GM18867 (cell line): ENCODE measurements around the gene MPG.
A peak's percentile ranks its signal among the peaks of the same experiment; 100 is the strongest.

Source experiments
- ATAC-seq: cut with Tn5 transposase; IDR thresholded peaks from one replicate; pipeline ENCODE4 v1.9.1; 2021; ENCODE audit warnings: mild to moderate bottlenecking, moderate library complexity; ENCODE audit not compliant: unreplicated experiment

Gene MPG

DNA sequence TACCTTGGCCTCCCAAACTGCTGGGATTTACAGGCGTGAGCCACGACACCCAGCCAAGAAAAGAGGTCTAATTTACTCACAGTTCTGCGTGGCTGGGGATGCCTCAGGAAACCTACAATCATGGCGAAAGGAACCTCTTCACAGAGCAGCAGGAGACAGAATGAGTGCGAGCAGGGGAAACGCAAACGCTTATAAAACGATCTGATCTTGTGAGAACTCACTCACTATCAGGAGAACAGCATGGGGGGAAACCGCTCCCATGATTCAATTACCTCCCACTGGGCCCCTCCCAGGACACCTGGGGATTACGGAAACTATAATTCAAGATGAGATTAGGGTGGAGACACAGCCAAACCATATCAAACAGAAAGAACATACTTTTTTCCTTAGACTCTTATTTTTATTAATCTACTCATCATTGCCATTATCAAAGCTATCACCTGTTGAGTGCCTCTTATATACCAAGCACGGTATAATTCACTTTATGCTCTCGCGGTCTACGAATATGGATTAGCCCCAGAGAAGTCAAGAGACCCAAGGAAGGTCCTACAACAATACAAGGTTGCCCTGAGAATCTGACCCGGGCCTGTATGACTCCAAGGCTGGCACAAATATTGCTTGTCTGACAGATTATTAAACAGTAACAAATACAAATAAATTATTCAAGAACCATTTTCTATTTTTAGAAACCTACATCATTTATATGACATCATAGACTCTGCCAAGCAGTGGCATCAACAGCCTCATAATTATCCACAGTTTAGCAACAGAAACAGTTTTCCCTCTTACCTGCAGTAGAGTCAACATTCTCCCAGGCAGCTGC is 27.0 kb upstream of the MPG start:
- no peak for ATAC-seq

- ATAC-seq = peak; percentile 89
Observed at GRCh38 chr16:53346-54236, 24.4 kb upstream of the MPG start, which contains the start of the genes POLR3K and SNRNP25. POLR3K (minus strand) TSS chr16:53608; CDS start chr16:53586, 22 bp downstream. SNRNP25 (plus strand) TSS chr16:53828; CDS start chr16:54017, 189 bp downstream.

DNA sequence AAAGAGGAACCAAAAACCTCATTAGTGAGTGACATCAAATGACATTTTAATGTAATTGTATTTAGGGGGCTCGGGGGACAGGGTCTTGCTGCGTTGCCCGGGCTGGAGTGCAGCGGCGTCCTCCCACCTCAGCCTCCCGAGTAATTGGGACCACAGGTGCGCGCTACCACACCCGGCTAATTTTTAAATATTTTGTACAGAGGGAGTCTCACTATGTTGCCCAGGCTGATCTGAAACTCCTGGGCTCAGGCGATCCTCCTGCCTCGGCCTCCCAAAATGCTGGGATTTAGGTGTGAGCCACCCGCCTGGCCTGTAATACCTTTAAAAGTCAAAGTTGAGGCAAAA is 23.8 kb upstream of the MPG start:
- ATAC-seq = no peak

DNA sequence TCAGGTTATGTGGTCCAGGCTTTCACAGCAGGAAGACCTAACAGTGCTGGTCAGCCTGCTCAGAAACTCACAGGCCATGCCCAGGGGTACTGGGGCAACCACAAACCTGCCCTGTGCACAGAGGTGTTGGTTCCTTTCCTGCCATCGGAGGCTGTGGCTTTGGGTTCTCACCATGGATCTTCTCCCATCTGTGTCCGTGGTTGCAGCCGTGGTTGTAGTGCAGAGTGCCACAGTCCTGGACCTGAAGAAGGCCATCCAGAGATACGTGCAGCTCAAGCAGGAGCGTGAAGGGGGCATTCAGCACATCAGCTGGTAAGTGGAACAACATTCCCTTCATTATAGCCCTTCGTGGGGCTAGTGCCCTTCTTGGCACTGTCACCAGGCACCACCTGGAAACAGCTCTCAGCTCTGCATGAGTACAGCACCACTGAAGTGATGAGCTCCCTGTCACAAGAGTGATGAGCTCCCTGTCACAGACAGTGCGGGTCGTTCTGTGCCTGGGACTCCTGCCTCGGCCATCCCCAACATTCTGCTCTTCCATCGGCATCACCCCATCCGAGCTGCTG is 22.4 kb upstream of the MPG start:
- no peak for ATAC-seq

GRCh38 chr16:56231-56927 is 21.6 kb upstream of the MPG start:
- no peak for ATAC-seq

DNA sequence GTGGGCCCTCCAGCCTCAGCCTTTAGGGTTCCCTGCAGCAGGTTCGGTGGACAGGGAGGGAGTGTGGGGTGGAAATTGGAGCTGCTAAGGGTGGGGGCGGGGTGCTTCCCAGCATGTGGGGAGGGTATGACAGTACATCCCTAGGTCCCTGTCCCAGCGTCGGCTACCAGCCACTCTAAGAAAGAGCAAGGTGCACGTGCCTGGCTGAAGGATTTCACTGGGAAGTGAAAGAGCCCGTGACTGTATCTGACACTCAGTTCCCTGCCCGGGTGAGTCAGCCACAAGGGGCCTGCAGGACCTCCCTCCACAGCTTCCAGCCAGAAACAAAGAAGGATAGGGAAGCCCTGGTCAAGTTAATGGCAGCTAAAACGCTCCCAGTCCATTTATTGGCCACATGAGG is 20.3 kb upstream of the MPG start:
- no peak for ATAC-seq

- ATAC-seq = no peak
Observed at GRCh38 chr16:58491-59439, 19.3 kb upstream of the MPG start.

DNA sequence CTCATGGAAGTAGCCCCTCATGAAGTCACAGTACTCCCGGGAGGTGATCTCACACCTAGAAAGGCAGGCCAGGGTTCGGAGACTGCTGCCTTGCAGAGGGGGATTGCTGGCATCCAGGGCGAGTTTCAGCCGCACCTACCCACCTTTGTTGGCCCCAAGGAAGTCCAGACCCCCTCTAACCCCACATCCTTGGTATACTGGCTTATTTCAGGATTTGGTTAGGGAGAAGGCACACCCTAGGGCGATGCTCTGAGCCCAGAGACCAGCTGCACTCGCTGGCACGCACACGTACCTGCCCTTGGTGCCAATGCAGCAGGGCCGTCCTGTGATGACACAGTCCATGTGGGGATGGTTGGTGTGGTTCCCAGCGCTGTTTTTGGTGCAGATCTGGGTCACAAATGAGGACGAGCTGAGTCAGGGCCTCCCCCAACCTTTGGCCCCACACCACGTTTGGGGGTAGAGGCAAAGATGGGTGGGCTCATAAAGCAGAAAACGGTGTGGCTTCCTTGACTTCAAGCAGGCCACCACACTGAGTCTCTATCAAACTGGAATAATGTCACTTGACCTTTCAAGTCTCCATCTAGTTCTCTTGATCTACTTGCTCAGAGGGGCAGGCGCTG is 18.5 kb upstream of the MPG start:
- ATAC-seq = no peak

- ATAC-seq = no peak
Observed at GRCh38 chr16:60166-60565, 17.9 kb upstream of the MPG start.

DNA sequence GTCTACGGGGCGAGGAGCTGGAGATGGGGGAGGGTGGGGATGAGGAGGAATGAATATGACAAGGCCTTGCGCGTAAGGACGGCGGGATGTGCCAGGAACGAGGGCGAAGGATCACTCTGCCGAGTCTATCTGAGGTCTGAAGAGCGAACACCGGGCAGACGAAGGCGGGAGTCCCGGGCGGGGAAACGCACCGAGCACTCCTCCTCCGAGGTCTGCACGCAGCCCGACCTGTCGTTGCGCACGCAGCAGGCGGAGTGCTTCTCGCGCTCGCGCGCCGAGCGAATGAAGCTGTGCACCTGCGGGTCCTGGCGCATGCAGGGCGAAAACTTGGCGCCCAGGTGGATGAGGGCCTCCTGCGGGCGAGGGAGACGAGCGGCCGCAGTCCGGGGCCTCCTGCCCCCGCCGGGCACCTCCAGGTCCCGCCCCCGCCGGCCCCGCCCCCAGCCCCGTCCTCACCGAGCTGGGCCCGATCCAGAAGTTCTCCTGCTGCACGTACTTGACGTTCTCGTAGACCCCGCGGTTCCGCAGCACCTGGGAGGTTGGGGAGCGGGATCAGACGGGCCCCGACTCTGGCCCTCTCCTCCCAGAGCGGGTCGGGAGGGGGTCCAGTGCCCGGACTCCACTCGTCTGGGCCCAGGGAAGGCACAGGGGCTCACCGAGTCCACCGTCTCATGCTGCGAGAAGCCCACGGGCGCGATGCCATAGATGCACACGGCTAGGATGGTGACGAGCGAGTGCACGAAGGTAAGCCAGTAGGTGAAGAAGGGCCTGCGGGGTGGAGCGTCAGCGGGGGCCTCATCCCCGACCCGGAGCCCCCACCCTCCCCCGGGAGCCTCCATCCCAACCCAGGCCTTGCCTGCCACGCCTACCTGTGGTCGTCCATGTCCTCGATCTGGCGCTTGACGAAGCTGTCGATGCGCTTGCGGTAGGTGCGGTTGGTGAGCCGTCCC is 16.8 kb upstream of the MPG start:
- ATAC-seq = no peak

DNA sequence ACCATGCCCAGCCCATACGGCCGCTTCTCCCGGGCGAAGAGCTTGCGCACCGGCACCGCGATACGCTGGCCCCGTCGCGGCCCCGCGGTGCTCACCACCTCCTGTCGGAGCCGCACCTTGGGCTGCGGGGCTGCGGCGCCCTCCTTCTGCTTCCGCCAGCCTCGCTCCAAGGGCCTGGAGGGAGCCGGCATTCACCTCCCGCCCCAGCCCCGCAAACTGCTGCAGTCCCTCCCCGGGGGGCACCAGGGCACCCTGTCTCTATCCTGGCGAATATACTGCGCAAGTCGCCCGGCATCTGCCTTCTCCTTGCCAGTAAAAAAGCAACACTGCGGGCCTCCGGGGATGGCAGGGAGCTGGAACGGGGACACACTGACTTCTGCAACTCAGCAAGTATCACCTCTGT is 16.1 kb upstream of the MPG start:
- no peak for ATAC-seq

- ATAC-seq = no peak
Observed at GRCh38 chr16:62283-62967, 15.6 kb upstream of the MPG start.

DNA sequence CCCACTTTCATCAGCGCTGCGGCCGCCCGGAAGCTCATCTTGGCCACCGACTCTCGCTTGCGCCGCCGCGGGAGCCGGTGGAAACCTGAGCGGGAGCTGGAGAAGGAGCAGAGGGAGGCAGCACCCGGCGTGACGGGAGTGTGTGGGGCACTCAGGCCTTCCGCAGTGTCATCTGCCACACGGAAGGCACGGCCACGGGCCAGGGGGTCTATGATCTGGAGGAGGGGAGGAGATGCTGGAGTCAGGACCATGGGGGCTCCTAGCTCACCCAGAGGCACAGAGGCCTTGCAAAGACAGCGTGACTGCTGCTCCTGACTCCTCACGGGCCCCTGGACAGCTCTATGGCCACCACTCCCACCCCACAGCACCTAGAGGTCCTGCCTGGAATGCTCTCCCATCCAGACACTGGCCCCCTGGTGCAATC is 15.0 kb upstream of the MPG start:
- ATAC-seq = no peak

DNA sequence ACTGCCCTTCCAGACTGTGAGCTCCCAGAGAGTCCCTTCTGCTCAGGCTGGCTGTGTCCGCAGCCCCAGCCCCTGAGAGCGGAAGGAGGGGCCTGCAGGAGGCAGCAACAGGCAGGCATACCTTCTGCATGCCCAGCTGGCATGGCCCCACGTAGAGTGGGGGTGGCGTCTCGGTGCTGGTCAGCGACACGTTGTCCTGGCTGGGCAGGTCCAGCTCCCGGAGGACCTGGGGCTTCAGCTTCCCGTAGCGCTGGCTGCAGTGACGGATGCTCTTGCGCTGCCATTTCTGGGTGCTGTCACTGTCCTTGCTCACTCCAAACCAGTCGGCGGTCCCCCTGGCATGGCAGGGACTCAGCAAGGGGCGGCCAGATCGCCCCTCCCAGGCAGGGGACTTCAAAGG is 14.6 kb upstream of the MPG start:
- ATAC-seq = no peak

GRCh38 chr16:63998-64913 is 13.8 kb upstream of the MPG start:
- no peak for ATAC-seq

GRCh38 chr16:64914-65255 is 13.1 kb upstream of the MPG start:
- no peak for ATAC-seq

DNA sequence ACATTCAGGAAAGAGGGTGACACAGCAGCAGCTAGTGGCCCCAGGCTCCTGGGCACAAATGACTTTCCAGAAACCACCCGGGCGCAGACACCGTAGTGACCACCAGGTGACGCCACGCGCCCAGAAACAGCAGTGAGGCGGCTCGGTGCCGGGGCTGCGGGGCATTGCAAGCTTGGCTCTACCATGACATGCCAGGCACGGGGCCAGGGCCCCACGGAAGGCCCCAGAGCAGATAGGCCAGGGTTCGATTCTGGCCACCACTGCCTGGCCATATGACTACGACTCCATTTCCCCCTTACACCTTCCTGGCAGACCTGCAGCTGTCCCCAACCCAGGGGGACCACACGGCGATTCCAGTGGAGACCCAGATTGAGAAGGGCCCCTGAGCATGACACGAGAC is 12.3 kb upstream of the MPG start:
- ATAC-seq = no peak
